Stimulated activated CD4-positive, alpha-beta T cell treated with anti-CD3 and anti-CD28 coated beads, Interleukin-12 subunit alpha, Interleukin-12 subunit beta, amount 100 ng/mL, for 4 hours (primary cell): ENCODE results near the gene OTX1.
"Not testable (repeated sequence)": the region's sequence is repeated elsewhere in the genome, so short reads cannot be mapped to it uniquely, and the experiment has no call there.

Experiments
- DNase-seq: peaks from one replicate; pipeline ENCODE4 v3.0.0-alpha.2; 2020

The OTX1 gene

GRCh38 chr2:63050334-63051041 is at the start of gene OTX1:
OTX1 (plus strand) TSS chr2:63050830; CDS start chr2:63052991, 2,161 bp downstream.
- peak; percentile 51 for DNase-seq

- DNase-seq, result no peak
These were observed 49.1 kb upstream of the OTX1 start for GRCh38 chr2:63001576-63001975.

- DNase-seq, result no peak
These were observed 47.3 kb upstream of the OTX1 start for GRCh38 chr2:63003351-63003750.

GRCh38 chr2:63007813-63008458 is 42.7 kb upstream of the OTX1 start:
- no peak for DNase-seq

- DNase-seq, result no peak
These were observed 41.8 kb upstream of the OTX1 start for GRCh38 chr2:63008838-63009237.

GRCh38 chr2:63009490-63009889 is 41.1 kb upstream of the OTX1 start:
- no peak for DNase-seq

- no peak for DNase-seq
These were observed 38.1 kb upstream of the OTX1 start for GRCh38 chr2:63012541-63012940.

GRCh38 chr2:63013438-63013837 is 37.2 kb upstream of the OTX1 start:
- no peak for DNase-seq

GRCh38 chr2:63015389-63015788 is 35.2 kb upstream of the OTX1 start:
- DNase-seq, result no peak

- DNase-seq, result no peak
These were observed 32.2 kb upstream of the OTX1 start for GRCh38 chr2:63018439-63018838.

- DNase-seq, result not testable (repeated sequence)
These were observed 30.9 kb upstream of the OTX1 start for GRCh38 chr2:63019686-63020085.

GRCh38 chr2:63023444-63023843 is 27.2 kb upstream of the OTX1 start:
- DNase-seq, result no peak

GRCh38 chr2:63027220-63027619 is 23.4 kb upstream of the OTX1 start:
- no peak for DNase-seq

- DNase-seq, result no peak
These were observed 21.6 kb upstream of the OTX1 start for GRCh38 chr2:63029058-63029457.

- DNase-seq, result no peak
These were observed 16.1 kb upstream of the OTX1 start for GRCh38 chr2:63034526-63034925.

GRCh38 chr2:63035169-63035568 is 15.5 kb upstream of the OTX1 start:
- no peak for DNase-seq

- DNase-seq, result no peak
These were observed 15.0 kb upstream of the OTX1 start for GRCh38 chr2:63035660-63036059.

- DNase-seq, result no peak
These were observed 12.6 kb upstream of the OTX1 start for GRCh38 chr2:63038034-63038433.

- no peak for DNase-seq
These were observed 10.0 kb upstream of the OTX1 start for GRCh38 chr2:63040586-63040985.

- DNase-seq, result no peak
These were observed 9.0 kb upstream of the OTX1 start for GRCh38 chr2:63041592-63041991.

- no peak for DNase-seq
These were observed 6.0 kb upstream of the OTX1 start for GRCh38 chr2:63044362-63045327.

- DNase-seq, result no peak
These were observed 4.1 kb upstream of the OTX1 start for GRCh38 chr2:63046552-63046951.

GRCh38 chr2:63046961-63047320 is 3.7 kb upstream of the OTX1 start:
- DNase-seq, result no peak
